AG10803 (cell line): Measurements from ENCODE around the gene CCAR1.
A peak's percentile ranks its signal among the peaks of the same experiment; 100 is the strongest.

Experiments used
- DNase-seq: peaks from one replicate; pipeline ENCODE4 v3.0.0; 2010; ENCODE audit warnings: low read depth
- H3K4me3 ChIP-seq: 2 replicates; pipeline ENCODE4 v1.5.1; 2011; ENCODE audit warnings: mild to moderate bottlenecking, low read length, control low read depth
- TF ChIP-seq, protein P1 (sequence below): conservative IDR thresholded peaks from 2 replicates; pipeline ENCODE4 v1.5.1; 2011; ENCODE audit warnings: mild to moderate bottlenecking, low read length, control low read depth, inconsistent platforms

The CCAR1 gene

DNA sequence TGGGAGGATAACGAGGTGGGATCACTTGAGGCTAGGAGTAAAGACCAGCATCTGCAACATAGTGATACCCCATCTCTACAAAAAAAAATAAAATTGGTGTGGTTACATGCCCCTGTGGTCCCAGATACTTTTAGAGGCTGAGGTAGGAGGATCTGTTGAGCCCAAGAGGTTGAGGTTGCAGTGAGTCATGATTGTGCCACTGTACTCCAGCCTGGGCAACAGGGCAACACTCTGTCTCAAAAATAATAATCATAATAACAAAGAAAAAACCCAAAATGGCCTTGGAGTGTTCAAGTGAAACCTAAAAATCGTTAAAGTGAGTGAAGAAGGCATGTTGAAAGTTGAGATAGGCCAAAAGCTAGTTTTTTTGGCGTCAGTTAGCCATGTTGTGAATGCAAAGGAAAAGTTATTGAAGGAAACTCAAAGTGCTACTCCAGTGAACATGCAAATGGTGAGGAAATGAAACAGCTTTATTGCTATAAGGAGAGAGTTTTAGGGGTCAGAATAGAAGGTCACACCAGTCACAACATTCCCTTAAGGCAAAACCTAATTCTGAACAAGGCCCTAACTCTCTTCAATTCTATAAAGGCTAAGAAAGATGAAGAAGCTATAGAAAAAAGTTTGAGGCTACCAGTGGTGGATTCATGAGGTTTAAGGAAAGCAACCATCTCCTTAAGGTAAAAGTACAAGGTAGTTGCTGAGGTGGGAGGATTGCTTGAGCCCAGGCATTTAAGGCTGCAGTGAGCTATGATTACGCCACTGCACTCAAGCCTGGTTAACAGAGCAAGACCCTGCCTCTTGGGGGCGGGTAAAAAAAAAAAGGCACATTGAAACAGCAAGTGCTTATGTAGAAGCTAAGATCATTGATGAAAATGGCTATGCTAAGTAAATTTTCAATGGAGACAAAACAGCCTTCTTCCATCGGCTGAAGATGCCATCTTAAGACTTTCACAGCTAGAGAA lies 60.9 kb downstream of the CCAR1 start:
- no peak for DNase-seq
- no peak overlapping the region for H3K4me3 ChIP-seq
- TF ChIP-seq, protein P1, sequence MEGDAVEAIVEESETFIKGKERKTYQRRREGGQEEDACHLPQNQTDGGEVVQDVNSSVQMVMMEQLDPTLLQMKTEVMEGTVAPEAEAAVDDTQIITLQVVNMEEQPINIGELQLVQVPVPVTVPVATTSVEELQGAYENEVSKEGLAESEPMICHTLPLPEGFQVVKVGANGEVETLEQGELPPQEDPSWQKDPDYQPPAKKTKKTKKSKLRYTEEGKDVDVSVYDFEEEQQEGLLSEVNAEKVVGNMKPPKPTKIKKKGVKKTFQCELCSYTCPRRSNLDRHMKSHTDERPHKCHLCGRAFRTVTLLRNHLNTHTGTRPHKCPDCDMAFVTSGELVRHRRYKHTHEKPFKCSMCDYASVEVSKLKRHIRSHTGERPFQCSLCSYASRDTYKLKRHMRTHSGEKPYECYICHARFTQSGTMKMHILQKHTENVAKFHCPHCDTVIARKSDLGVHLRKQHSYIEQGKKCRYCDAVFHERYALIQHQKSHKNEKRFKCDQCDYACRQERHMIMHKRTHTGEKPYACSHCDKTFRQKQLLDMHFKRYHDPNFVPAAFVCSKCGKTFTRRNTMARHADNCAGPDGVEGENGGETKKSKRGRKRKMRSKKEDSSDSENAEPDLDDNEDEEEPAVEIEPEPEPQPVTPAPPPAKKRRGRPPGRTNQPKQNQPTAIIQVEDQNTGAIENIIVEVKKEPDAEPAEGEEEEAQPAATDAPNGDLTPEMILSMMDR = no peak

GRCh38 chr10:68784476-68784875 lies 63.4 kb downstream of the CCAR1 start:
- no peak overlapping the region for H3K4me3 ChIP-seq
- DNase-seq = no peak
- TF ChIP-seq, protein P1 = no peak

DNA sequence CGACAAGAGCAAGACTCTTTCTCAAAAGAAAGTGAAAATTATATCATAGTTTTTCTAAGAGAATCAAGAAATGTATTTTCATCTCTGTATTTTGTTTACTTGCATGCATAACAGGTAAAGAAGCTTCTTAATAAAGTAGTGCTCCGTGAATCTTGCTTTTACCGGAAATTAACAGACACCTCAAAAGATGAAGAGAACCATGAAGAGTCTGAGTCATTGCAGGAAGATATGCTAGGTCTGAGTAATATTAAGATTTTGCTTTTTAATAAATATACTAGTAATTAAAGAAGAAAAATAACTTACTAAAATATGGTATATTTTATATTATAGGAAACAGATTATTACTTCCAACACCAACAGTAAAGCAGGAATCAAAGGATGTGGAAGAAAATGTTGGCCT lies 66.8 kb downstream of the CCAR1 start:
- no peak overlapping the region for H3K4me3 ChIP-seq
- TF ChIP-seq, protein P1 = no peak
- DNase-seq = no peak

GRCh38 chr10:68790476-68790875 lies 69.4 kb downstream of the CCAR1 start:
- no peak for DNase-seq
- no peak overlapping the region for H3K4me3 ChIP-seq
- TF ChIP-seq, protein P1 = no peak

GRCh38 chr10:68792115-68792514 lies 71.1 kb downstream of the CCAR1 start:
- H3K4me3 ChIP-seq = no peak overlapping the region
- peak; percentile 20 for DNase-seq
- TF ChIP-seq, protein P1 = peak; percentile 33

DNA sequence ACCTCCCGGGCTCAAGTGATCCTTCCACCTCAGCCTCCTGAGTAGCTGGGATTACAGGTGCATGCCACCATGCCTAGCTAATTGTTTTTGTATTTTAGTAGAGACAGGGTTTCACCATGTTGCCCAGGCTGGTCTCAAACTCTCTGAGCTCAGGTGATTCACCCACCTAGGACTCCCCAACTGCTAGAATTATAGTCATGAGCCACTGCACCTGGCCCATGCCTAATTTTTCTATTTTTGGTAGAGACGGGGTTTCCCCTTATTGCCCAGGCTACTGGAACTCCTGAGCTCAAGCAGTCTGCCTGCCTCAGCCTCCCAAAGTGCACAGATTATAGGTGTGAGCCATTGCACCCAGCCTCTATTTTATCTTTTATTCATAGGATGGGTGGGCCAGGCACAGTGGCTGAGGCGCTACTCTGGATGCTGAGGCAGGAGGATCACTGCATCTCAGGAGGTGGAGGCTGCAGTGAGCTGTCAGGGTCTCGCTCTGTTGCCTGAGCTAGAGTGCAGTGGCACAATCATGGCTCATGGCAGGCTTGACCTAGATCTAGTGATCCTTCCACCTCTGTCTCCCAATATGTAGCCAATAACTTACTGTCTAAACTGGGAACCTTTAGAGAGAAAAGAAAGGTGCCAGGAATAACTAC lies 75.0 kb downstream of the CCAR1 start:
- no peak for DNase-seq
- TF ChIP-seq, protein P1 = no peak
- H3K4me3 ChIP-seq = no peak overlapping the region

GRCh38 chr10:68796605-68797004 lies 75.6 kb downstream of the CCAR1 start:
- DNase-seq = peak; percentile 72
- no peak overlapping the region for H3K4me3 ChIP-seq
- TF ChIP-seq, protein P1 = no peak
